OCI-LY1 (cell line): ENCODE data around the gene NR2C2.
A peak's percentile ranks its signal among the peaks of the same experiment; 100 is the strongest.

Experiments used
- H2AFZ ChIP-seq: fragments of 200-600 bp; sonication (generic), shearing (Covaris generic); 2 replicates; pipeline ENCODE4 v1.6.0; 2014; ENCODE audit warnings: antibody characterized with exemption, mild to moderate bottlenecking, low read length
- H3F3A ChIP-seq: fragments of 200-600 bp; sonication (generic), shearing (Covaris generic); 2 replicates; pipeline ENCODE4 v1.6.0; 2014; ENCODE audit warnings: mild to moderate bottlenecking, antibody characterized with exemption, low read length, moderate library complexity; ENCODE audit not compliant: insufficient read depth
- H3K27ac ChIP-seq: fragments of 200-600 bp; sonication (generic); 2 replicates; pipeline ENCODE4 v1.5.1; 2014; ENCODE audit warnings: low read length, mixed run types, mild to moderate bottlenecking, low read depth; ENCODE audit not compliant: poor library complexity, severe bottlenecking
- H3K27me3 ChIP-seq: fragments of 200-600 bp; sonication (generic); 2 replicates; pipeline ENCODE4 v1.6.0; 2014; ENCODE audit warnings: antibody characterized with exemption, mild to moderate bottlenecking, low read length, moderate library complexity; ENCODE audit not compliant: insufficient read depth
- H3K36me3 ChIP-seq: fragments of 200-600 bp; sonication (generic); 2 replicates; pipeline ENCODE4 v1.6.1; 2014; ENCODE audit warnings: mild to moderate bottlenecking, antibody characterized with exemption, low read length, moderate library complexity, mixed read lengths; ENCODE audit not compliant: insufficient read depth
- H3K4me1 ChIP-seq: fragments of 200-600 bp; sonication (generic); 2 replicates; pipeline ENCODE4 v1.5.1; 2014; ENCODE audit warnings: mild to moderate bottlenecking, low read length, moderate library complexity; ENCODE audit not compliant: insufficient read depth, severe bottlenecking
- H3K4me2 ChIP-seq: fragments of 200-600 bp; sonication (generic), shearing (Covaris generic); 2 replicates; pipeline ENCODE4 v1.6.1; 2014; ENCODE audit warnings: low read length
- H3K4me3 ChIP-seq: fragments of 200-600 bp; sonication (generic); 2 replicates; pipeline ENCODE4 v1.5.1; 2014; ENCODE audit warnings: low read length, low read depth, mild to moderate bottlenecking, mixed read lengths; ENCODE audit not compliant: poor library complexity, severe bottlenecking
- H3K79me2 ChIP-seq: fragments of 200-600 bp; shearing (Covaris generic); 2 replicates; pipeline ENCODE4 v1.6.1; 2016; ENCODE audit warnings: mixed run types, low read length, mixed read lengths; ENCODE audit not compliant: insufficient read depth
- H3K9ac ChIP-seq: fragments of 200-600 bp; sonication (generic), shearing (Covaris generic); 2 replicates; pipeline ENCODE4 v1.6.1; 2014; ENCODE audit warnings: mild to moderate bottlenecking, low read length, mixed read lengths
- H3K9me2 ChIP-seq: fragments of 200-600 bp; sonication (generic), shearing (Covaris generic); 2 replicates; pipeline ENCODE4 v1.6.1; 2014; ENCODE audit warnings: low read depth, mild to moderate bottlenecking, low read length, mixed read lengths
- H3K9me3 ChIP-seq: fragments of 200-600 bp; shearing (Covaris generic); 2 replicates; pipeline ENCODE4 v1.6.1; 2014; ENCODE audit warnings: low read length, mixed read lengths
- H4K20me1 ChIP-seq: fragments of 200-600 bp; sonication (generic), shearing (Covaris generic); 2 replicates; pipeline ENCODE4 v1.6.0; 2016; ENCODE audit warnings: mild to moderate bottlenecking, low read length; ENCODE audit not compliant: insufficient read depth
- EZH2 ChIP-seq: fragments of 200-600 bp; sonication (generic), shearing (Covaris generic); IDR thresholded peaks from 2 replicates; pipeline ENCODE4 v1.8.0; 2017; ENCODE audit warnings: borderline replicate concordance, mixed run types, mild to moderate bottlenecking, antibody characterized with exemption, low read length, moderate library complexity, mixed read lengths
- TF ChIP-seq, protein P1 (sequence below): fragments of 200-600 bp; sonication (generic), shearing (Covaris generic); IDR thresholded peaks from 2 replicates; pipeline ENCODE4 v1.5.1; 2017; ENCODE audit warnings: mild to moderate bottlenecking, antibody characterized with exemption, low read length, moderate library complexity, mixed read lengths

The NR2C2 gene

DNA sequence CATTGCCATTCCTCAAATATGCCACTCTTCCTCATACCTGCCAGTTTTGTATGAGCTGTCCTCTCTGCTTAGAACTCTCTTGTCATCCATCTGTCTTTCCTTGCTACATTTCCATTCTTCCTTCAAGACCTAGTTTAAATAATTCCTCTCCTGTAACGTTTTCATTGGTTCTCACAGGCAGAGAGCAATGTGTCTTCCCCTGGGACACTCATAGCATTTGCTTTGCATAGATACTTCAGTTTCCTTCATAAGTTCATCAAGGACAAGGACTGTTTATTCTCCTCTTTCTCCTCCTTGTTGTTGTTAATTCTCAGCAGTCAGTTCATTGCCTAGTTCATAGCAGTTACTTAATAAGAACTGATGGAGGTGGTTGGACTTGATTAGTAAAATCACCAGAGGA is 10.5 kb downstream of the NR2C2 start:
- H3K79me2 ChIP-seq, result peaks cover 32% of the 10 kb centered on the region; the same call in 1 of the 2 replicates
- H3K27ac ChIP-seq, result peak overlapping the region; percentile 6
- no peaks in the 10 kb centered on the region for H3K9me2 ChIP-seq
- H3K27me3 ChIP-seq, result no peaks in the 10 kb centered on the region
- H3K4me3 ChIP-seq, result no peak overlapping the region
- H3K36me3 ChIP-seq, result peaks cover 17% of the 10 kb centered on the region; the same call in 1 of the 2 replicates
- no peaks in the 10 kb centered on the region for H3K9me3 ChIP-seq
- peaks cover 30% of the 10 kb centered on the region for H3K4me1 ChIP-seq
- no peaks in the 10 kb centered on the region for H3F3A ChIP-seq
- H3K4me2 ChIP-seq, result peak overlapping the region; percentile 31; the same call in 1 of the 2 replicates
- TF ChIP-seq EZH2, result no peak
- no peaks in the 10 kb centered on the region for H4K20me1 ChIP-seq
- no peak overlapping the region; the same call in 1 of the 2 replicates for H3K9ac ChIP-seq
- H2AFZ ChIP-seq, result no peak overlapping the region

DNA sequence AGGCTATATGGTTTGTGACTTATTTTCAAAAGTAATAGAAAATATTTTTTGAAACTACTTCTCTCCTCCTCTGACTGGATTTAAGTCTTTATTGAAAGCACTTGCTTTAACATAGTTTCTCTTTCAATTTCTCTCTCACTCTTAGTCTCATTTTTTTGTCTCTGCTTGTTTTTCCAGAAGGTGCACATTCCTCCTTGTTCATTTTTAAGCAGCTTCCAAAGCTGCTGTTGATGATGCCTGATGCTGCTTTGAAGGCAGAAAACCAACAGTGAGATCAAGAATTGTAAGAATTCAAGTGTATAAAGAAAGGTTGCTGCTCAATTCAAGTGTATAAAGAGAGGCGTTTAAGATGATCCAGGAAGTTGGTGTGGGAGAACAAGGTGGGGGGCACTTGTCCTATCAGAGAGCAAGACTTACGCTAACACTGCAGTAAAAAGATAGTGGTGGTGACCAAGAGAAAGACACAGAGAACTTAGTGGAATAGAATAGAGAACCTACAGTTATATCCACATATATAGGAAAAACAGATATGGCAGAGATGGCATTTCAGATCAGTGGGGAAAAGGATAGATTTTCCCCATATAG is 12.1 kb downstream of the NR2C2 start:
- H2AFZ ChIP-seq, result no peak overlapping the region
- H3K27ac ChIP-seq, result no peak overlapping the region
- H3K9me3 ChIP-seq, result no peaks in the 10 kb centered on the region
- H3K4me3 ChIP-seq, result no peak overlapping the region
- H3K79me2 ChIP-seq, result peaks cover 28% of the 10 kb centered on the region; the same call in 1 of the 2 replicates
- TF ChIP-seq EZH2, result no peak
- TF ChIP-seq, protein P1, sequence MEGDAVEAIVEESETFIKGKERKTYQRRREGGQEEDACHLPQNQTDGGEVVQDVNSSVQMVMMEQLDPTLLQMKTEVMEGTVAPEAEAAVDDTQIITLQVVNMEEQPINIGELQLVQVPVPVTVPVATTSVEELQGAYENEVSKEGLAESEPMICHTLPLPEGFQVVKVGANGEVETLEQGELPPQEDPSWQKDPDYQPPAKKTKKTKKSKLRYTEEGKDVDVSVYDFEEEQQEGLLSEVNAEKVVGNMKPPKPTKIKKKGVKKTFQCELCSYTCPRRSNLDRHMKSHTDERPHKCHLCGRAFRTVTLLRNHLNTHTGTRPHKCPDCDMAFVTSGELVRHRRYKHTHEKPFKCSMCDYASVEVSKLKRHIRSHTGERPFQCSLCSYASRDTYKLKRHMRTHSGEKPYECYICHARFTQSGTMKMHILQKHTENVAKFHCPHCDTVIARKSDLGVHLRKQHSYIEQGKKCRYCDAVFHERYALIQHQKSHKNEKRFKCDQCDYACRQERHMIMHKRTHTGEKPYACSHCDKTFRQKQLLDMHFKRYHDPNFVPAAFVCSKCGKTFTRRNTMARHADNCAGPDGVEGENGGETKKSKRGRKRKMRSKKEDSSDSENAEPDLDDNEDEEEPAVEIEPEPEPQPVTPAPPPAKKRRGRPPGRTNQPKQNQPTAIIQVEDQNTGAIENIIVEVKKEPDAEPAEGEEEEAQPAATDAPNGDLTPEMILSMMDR, result no peak
- H3K4me2 ChIP-seq, result peak overlapping the region; percentile 22; the same call in 1 of the 2 replicates
- peaks cover 30% of the 10 kb centered on the region for H3K4me1 ChIP-seq
- H3K9me2 ChIP-seq, result no peaks in the 10 kb centered on the region
- no peaks in the 10 kb centered on the region for H4K20me1 ChIP-seq
- peaks cover 20% of the 10 kb centered on the region; the same call in 1 of the 2 replicates for H3K36me3 ChIP-seq
- H3K27me3 ChIP-seq, result no peaks in the 10 kb centered on the region
- no peaks in the 10 kb centered on the region for H3F3A ChIP-seq
- peak overlapping the region; percentile 1; the same call in 1 of the 2 replicates for H3K9ac ChIP-seq

DNA sequence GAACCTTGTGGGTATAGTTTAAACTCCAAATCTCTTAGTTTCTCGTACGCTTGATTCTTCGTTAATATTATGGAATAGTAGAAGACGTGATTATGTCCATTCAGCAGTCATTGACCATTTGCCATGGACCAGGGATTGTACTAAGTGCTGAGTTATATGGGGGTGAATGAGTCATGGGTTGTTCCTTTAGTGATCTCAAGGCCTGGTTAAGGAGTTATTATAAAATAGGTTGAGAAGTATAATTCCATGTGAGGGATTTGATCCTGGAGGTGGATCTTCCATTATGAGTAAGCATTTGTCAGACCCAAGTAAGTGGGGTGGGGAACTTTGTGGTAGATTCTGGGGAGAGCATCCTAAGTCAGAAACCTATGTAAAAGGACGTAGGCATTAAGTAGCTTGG is 15.4 kb downstream of the NR2C2 start:
- no peak for TF ChIP-seq EZH2
- TF ChIP-seq, protein P1, result no peak
- Histone ChIP-seq H3K9ac (no peak overlapping the region), H3K79me2 (peaks cover 13% of the 10 kb centered on the region; the same call in 1 of the 2 replicates), H3K4me2 (no peak overlapping the region), H4K20me1 (no peaks in the 10 kb centered on the region), H2AFZ (no peak overlapping the region), H3K9me3 (peaks cover 9% of the 10 kb centered on the region; the same call in 1 of the 2 replicates), H3F3A (no peaks in the 10 kb centered on the region), H3K9me2 (no peaks in the 10 kb centered on the region), H3K4me1 (peaks cover 18% of the 10 kb centered on the region), H3K36me3 (peaks cover 45% of the 10 kb centered on the region), H3K4me3 (no peak overlapping the region), H3K27me3 (no peaks in the 10 kb centered on the region), H3K27ac (no peak overlapping the region)

DNA sequence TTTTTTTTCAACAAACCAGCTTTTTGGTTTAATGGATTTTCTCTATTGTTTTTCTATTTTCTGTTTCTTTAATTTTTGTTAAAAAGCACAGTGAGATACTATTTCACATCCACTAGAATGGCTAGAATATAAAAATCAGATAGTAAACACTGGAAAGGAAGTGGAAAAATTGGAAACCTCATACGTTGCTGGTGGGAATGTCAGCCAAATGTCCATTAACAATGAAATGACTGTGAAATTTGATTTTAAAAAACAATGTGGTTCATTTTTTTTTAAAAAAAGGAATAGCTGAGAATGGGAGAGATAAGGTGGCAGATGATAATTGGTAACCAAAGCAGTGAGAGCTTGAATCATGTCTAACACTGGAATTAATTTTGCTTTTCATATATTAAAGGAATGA is 19.9 kb downstream of the NR2C2 start:
- Histone ChIP-seq H3K4me2 (no peak overlapping the region), H3K9me3 (peaks cover 9% of the 10 kb centered on the region; the same call in 1 of the 2 replicates), H3F3A (no peaks in the 10 kb centered on the region), H4K20me1 (no peaks in the 10 kb centered on the region), H3K36me3 (peaks cover 37% of the 10 kb centered on the region), H3K4me1 (no peaks in the 10 kb centered on the region), H3K4me3 (no peak overlapping the region), H3K27me3 (no peaks in the 10 kb centered on the region), H3K27ac (no peak overlapping the region), H3K79me2 (no peaks in the 10 kb centered on the region), H3K9ac (no peak overlapping the region), H3K9me2 (no peaks in the 10 kb centered on the region), H2AFZ (no peak overlapping the region)
- TF ChIP-seq, protein P1, result no peak
- no peak for TF ChIP-seq EZH2
